HEK293 (cell line): ENCODE measurements around the gene SLAMF7.

ENCODE experiments used
- CTCF ChIA-PET: fragments of 350-600 bp; formaldehyde crosslinking; extraction: SDS; loops from one replicate; lab custom pipeline; 2021; ENCODE audit warnings: antibody characterized with exemption; lab: Yijun Ruan, JAX
- POLR2A ChIA-PET: fragments of 300-600 bp; formaldehyde crosslinking; extraction: SDS; loops from one replicate; lab custom pipeline; 2020; ENCODE audit warnings: antibody characterized with exemption, inconsistent platforms; lab: Yijun Ruan, JAX
- H3K27ac ChIP-seq: fragments of 200-500 bp; sonication (Bioruptor generic); 2 replicates; pipeline ENCODE4 v1.5.1; 2014; ENCODE audit warnings: low read depth, low read length, control low read depth, inconsistent platforms; ENCODE audit errors: extremely low read depth
- H3K36me3 ChIP-seq, 2 experiments: fragments of 200-500 bp in 1 of 2; sonication (Bioruptor generic) in 1 of 2; 1 replicate in 1 of 2; 2 replicates in 1 of 2; pipeline ENCODE4 v1.5.1; 2014 to 2017; ENCODE audit warnings: inconsistent platforms in 2 of 2, low read length in 2 of 2; ENCODE audit not compliant: control insufficient read depth in 2 of 2, insufficient read depth in 1 of 2
- H3K4me1 ChIP-seq: fragments of 200-500 bp; sonication (Bioruptor generic); 2 replicates; pipeline ENCODE4 v1.5.1; 2014; ENCODE audit warnings: mild to moderate bottlenecking, low read length, inconsistent platforms; ENCODE audit not compliant: control insufficient read depth, insufficient read depth
- H3K4me3 ChIP-seq: 2 replicates; pipeline ENCODE4 v1.5.1; 2011; ENCODE audit warnings: low read depth, mild to moderate bottlenecking, control low read depth, low read length, moderate library complexity
- H3K9me3 ChIP-seq: fragments of 200-500 bp; sonication (Bioruptor generic); 2 replicates; pipeline ENCODE4 v1.5.1; 2014; ENCODE audit warnings: low read depth, low read length, inconsistent platforms; ENCODE audit not compliant: control insufficient read depth, insufficient read depth
- AEBP2 ChIP-seq: fragments of 450-650 bp; formaldehyde crosslinking; IDR thresholded peaks from 2 replicates; pipeline ENCODE4 v1.5.1; 2016; ENCODE audit warnings: missing biosample characterization, missing genetic modification characterization, borderline replicate concordance
- BCL11B ChIP-seq: fragments of 450-650 bp; formaldehyde crosslinking; IDR thresholded peaks from 2 replicates; pipeline ENCODE4 v1.5.1; 2016; ENCODE audit warnings: low read depth, missing biosample characterization, missing genetic modification characterization
- ELK4 ChIP-seq: IDR thresholded peaks from 2 replicates; pipeline ENCODE4 v1.6.1; 2011; ENCODE audit warnings: mild to moderate bottlenecking, low read depth, low read length, borderline replicate concordance
- GFI1B ChIP-seq: fragments of 450-650 bp; formaldehyde crosslinking; IDR thresholded peaks from 2 replicates; pipeline ENCODE4 v1.5.1; 2016; ENCODE audit warnings: missing biosample characterization, missing genetic modification characterization
- HIC1 ChIP-seq: fragments of 450-650 bp; formaldehyde crosslinking; IDR thresholded peaks from 2 replicates; pipeline ENCODE4 v1.5.1; 2016; ENCODE audit warnings: missing biosample characterization, missing genetic modification characterization
- HOXD13 ChIP-seq: sonication (generic); formaldehyde crosslinking; IDR thresholded peaks from 2 replicates; pipeline ENCODE4 v1.8.0; 2022; ENCODE audit warnings: missing genetic modification reagents, borderline replicate concordance
- KLF7 ChIP-seq: fragments of 450-650 bp; formaldehyde crosslinking; IDR thresholded peaks from 2 replicates; pipeline ENCODE4 v1.5.1; 2016; ENCODE audit warnings: missing biosample characterization, missing genetic modification characterization, borderline replicate concordance
- PATZ1 ChIP-seq: fragments of 450-650 bp; formaldehyde crosslinking; IDR thresholded peaks from 2 replicates; pipeline ENCODE4 v1.5.1; 2016; ENCODE audit warnings: missing biosample characterization, missing genetic modification characterization
- SETDB1 ChIP-seq: IDR thresholded peaks from one replicate; pipeline ENCODE4 v1.6.1; 2017; ENCODE audit warnings: mild to moderate bottlenecking, low read length, moderate library complexity, mixed read lengths; ENCODE audit not compliant: insufficient read length
- TRIM28 ChIP-seq: IDR thresholded peaks from 2 replicates; pipeline ENCODE4 v1.6.1; 2011; ENCODE audit warnings: low read length, control low read depth, borderline replicate concordance
- TSHZ1 ChIP-seq: fragments of 450-650 bp; formaldehyde crosslinking; IDR thresholded peaks from 2 replicates; pipeline ENCODE4 v1.5.1; 2016; ENCODE audit warnings: missing biosample characterization, missing genetic modification characterization, borderline replicate concordance
- ZBTB49 ChIP-seq: fragments of 450-650 bp; formaldehyde crosslinking; IDR thresholded peaks from 2 replicates; pipeline ENCODE4 v1.5.1; 2016; ENCODE audit warnings: missing biosample characterization, missing genetic modification characterization, low read depth
- ZFHX2 ChIP-seq: fragments of 450-650 bp; formaldehyde crosslinking; conservative IDR thresholded peaks from 2 replicates; pipeline ENCODE4 v1.5.1; 2016; ENCODE audit warnings: missing biosample characterization, missing genetic modification characterization
- ZNF133 ChIP-seq: fragments of 450-650 bp; formaldehyde crosslinking; IDR thresholded peaks from 2 replicates; pipeline ENCODE4 v1.5.1; 2016; ENCODE audit warnings: missing biosample characterization, missing genetic modification characterization
- ZNF138 ChIP-seq: fragments of 450-650 bp; formaldehyde crosslinking; IDR thresholded peaks from 2 replicates; pipeline ENCODE4 v1.5.1; 2016; ENCODE audit warnings: missing biosample characterization, missing genetic modification characterization, borderline replicate concordance
- ZNF292 ChIP-seq: fragments of 450-650 bp; formaldehyde crosslinking; IDR thresholded peaks from 2 replicates; pipeline ENCODE4 v1.5.1; 2016; ENCODE audit warnings: low read depth, missing biosample characterization, missing genetic modification characterization, borderline replicate concordance
- ZNF433 ChIP-seq: fragments of 450-650 bp; formaldehyde crosslinking; IDR thresholded peaks from 2 replicates; pipeline ENCODE4 v1.5.1; 2016; ENCODE audit warnings: missing biosample characterization, missing genetic modification characterization, low read depth
- ZNF48 ChIP-seq: fragments of 450-650 bp; formaldehyde crosslinking; IDR thresholded peaks from 2 replicates; pipeline ENCODE4 v1.5.1; 2016; ENCODE audit warnings: missing biosample characterization, missing genetic modification characterization
- ZNF560 ChIP-seq: fragments of 450-650 bp; formaldehyde crosslinking; IDR thresholded peaks from 2 replicates; pipeline ENCODE4 v1.5.1; 2017; ENCODE audit warnings: missing biosample characterization, missing genetic modification characterization, borderline replicate concordance
- ZNF580 ChIP-seq: fragments of 450-650 bp; formaldehyde crosslinking; IDR thresholded peaks from 2 replicates; pipeline ENCODE4 v1.5.1; 2016; ENCODE audit warnings: missing biosample characterization, missing genetic modification characterization
- ZNF785 ChIP-seq: fragments of 450-650 bp; formaldehyde crosslinking; IDR thresholded peaks from 2 replicates; pipeline ENCODE4 v1.5.1; 2016; ENCODE audit warnings: missing biosample characterization, missing genetic modification characterization
- ZNF792 ChIP-seq: fragments of 450-650 bp; formaldehyde crosslinking; IDR thresholded peaks from 2 replicates; pipeline ENCODE4 v1.5.1; 2016; ENCODE audit warnings: missing biosample characterization, missing genetic modification characterization

Gene SLAMF7

GRCh38 chr1:160800142-160800541, 61.1 kb downstream of the SLAMF7 start (continued):
- no peak for TF ChIP-seq ZNF433 (tag by site-specific recombination)
- no peak for TF ChIP-seq ZNF785 (tag by site-specific recombination)
- TF ChIP-seq ZNF292 (tag by site-specific recombination) = no peak
- TF ChIP-seq TSHZ1 (tag by site-specific recombination) = no peak

GRCh38 chr1:160800645-160801408, 61.8 kb downstream of the SLAMF7 start:
- CTCF ChIA-PET = interaction anchor here (0.5 to 1.4 kb wide), 4 partner anchors 32 to 197 kb away, joined by 3 to 6 read pairs (median 4); no protein-coding TSS in a partner anchor
- H3K36me3 ChIP-seq = no peaks in the 10 kb centered on the region
- no peaks in the 10 kb centered on the region for H3K4me1 ChIP-seq
- H3K27ac ChIP-seq = no peak overlapping the region
- POLR2A ChIA-PET = no interaction called here
- no peak overlapping the region for H3K4me3 ChIP-seq
- no peaks in the 10 kb centered on the region for H3K9me3 ChIP-seq
- TF ChIP-seq ZNF138 (no peak), PATZ1 (no peak), ZNF133 (no peak), HOXD13 (CRISPR knock-in tag) (no peak), ELK4 (no peak), ZNF560 (tag by site-specific recombination) (no peak), KLF7 (tag by site-specific recombination) (no peak), AEBP2 (tag by site-specific recombination) (no peak), TRIM28 (no peak), BCL11B (no peak), HIC1 (tag by site-specific recombination) (no peak), ZNF792 (tag by site-specific recombination) (no peak), ZBTB49 (tag by site-specific recombination) (no peak), GFI1B (no peak), ZNF48 (tag by site-specific recombination) (no peak), ZFHX2 (tag by site-specific recombination) (no peak), SETDB1 (no peak), ZNF580 (tag by site-specific recombination) (no peak)
